Daoy (cell line): ENCODE measurements around the gene GPM6B. TPM values are rescaled to one million over a fixed set of nuclear protein-coding genes. Genes with fewer than 3 reads are reported as not detected.

Source experiments
- DNase-seq: peaks from one replicate; pipeline ENCODE4 v3.0.0-alpha.2; 2015; ENCODE audit warnings: low read depth
- total RNA-seq: library from RNA; depleted of rRNA; stranded (reverse); fragments of >200 nt; shearing (Covaris generic); gene quantifications from 2 replicates; pipeline ENCODE4 v1.2.3, GENCODE V29; 2014

The GPM6B gene
- total RNA-seq, 1 experiment from 2014 or later = 0.51 TPM

DNA sequence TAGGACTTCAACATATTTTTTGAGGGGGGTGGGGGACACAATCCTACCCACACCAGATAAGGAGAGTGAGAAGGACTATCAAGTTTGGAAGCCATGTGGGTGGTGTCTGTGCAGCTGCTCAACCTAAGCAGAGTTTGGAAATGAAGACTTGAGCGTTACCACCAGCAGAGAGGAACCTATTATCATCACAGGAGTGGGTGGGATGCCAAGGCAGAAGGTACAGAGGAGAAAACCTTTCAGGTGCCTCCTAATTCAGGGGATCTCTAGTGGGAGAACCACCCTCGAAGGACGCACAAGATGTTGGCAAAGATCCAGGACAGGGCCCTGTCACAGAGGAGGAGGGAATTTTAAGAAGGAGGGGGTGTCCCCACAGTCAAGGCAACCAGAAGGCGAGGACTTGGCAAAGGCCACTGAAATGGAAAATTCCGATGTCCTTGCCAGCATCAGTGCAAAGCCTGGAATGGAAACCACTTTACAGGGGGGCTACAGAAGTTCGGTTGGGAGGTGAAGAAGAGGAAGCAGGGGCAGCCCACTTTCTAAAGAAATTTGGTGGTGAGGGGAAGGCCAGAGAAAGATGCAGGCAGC, 8.4 kb upstream of the GPM6B start:
- no peak for DNase-seq

DNA sequence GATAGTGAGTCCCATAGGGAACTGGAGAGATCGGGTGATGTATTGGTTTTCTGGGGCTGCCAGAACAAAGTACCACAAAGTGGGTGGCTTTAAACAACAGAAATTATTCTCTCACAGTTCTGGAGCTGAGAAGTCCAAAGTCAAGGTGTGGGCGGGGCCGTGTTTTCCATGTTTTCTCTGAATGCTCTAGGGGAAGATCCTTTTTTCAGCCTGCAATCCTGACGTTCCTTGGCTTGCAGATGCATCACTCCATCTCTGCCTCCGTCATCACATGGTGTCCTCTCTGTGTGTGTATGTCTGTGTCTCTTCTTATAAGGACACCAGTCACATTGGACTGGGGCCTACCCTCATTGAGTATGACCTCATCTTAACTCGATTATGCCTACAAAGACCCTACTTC, 7.9 kb upstream of the GPM6B start:
- no peak for DNase-seq

DNA sequence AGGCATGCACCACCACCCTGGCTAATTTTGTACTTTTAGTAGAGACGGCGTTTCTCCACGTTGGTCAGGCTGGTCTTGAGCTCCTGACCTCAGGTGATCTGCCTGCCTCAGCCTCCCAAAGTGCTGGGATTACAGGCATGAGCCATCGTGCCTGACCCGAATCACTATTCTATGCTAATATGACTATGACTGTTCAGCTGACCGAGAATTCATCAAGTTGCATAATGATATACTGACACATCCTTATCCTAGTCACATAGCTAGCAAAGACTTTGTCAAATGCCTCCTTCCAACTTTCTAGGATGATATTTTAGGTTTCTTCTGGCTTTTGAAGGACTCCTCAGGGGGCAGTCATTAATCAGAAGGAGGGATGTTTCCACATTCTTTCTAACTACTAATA, 4.8 kb upstream of the GPM6B start:
- DNase-seq = no peak

DNA sequence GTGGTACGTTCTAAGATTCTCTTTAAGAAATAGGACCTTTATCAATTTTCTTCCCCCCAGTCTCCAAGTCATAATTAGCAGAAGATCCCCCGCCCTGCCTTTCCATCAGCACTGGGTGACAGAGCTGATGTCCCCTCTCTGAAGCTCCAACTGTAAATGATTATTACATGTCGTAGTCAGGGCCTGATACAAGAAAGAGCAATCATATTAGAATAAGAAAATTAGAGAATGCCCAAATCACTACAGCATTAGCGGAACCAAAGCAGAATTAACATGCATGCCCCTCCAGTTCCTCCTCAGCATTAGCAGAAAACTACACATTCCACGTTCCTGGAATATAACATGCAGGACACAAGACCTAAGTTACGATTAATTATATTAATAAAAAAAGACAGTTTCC, 717 bp downstream of the GPM6B start:
- DNase-seq = no peak

DNA sequence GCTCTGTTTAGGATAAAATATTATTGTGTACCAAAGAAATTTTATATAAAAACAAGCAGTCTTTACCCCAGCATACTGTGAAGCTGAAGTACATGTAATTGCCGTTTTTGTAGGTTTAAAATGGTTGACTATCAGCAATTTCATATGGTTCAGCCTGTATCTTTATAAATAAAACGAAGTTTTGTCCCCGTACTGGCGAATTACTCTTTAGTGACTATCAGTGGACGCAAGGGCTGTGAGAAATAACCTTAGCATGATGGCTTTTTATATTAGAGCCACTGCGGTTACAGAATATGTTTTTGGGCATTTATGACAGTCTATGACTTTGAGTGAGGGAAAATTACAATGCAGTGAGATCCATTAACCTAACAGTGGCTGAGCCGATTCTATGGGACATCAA, 1.2 kb downstream of the GPM6B start:
- DNase-seq = no peak

GRCh38 chrX:13808865-13809264, 8.0 kb downstream of the GPM6B start:
- no peak for DNase-seq

DNA sequence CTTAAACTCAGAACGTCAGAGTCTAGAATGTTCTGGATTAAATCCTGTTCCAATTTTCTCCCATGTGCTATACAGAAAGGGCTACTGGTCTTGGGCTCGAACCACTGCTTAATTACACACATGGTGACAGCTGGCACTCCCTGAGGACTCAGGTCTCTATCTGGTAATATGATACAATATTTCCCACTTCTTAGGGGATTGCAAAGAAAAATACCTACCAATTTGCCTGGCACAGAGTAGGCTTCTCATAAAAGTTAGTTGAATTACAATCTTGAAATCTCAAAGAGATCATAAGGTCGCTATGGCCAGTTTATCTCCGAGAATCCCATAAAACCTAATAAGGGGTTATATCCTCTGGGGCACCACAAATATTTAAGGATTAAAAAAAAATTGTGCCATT, 8.6 kb downstream of the GPM6B start:
- no peak for DNase-seq

DNA sequence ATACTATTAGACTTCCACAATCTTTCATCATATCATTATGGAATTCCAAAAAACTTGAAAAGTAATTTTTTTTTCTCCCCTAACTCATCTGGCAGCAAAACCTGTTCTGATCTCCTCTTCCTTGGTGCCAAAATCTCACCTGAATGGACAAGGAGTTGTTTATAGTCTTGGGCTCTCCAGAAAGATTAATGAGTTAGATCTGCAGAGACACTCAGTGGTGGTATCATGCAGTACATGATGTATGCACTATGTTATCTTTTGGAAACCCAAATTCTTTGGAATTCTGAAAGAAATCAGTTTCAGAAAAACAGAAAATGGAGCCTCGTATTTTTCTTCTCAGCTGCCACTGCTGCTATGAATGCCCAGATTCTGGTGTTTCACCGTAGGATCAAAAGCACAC, 11.7 kb downstream of the GPM6B start:
- no peak for DNase-seq

DNA sequence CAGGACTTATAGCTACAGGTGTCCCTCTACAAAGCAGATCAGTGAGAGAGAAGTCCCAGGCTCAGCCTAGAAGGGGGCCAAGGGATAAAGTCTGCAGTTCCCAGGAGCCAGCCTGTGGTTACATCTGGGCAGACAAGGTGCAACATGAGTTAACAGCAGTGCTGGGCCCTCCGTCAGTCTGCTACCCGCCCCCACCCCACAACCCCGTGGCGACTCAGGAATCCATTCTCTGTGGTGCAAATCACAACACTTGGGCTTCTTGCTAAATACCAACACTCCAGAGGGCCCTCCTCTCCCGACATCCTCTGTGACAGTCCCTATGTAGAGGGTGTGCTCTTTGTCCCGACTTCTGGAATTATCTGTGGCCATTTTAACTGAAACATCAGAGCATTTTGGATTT, 13.8 kb downstream of the GPM6B start:
- no peak for DNase-seq

- DNase-seq = no peak
These were observed 18.7 kb downstream of the GPM6B start for GRCh38 chrX:13798184-13798583.

DNA sequence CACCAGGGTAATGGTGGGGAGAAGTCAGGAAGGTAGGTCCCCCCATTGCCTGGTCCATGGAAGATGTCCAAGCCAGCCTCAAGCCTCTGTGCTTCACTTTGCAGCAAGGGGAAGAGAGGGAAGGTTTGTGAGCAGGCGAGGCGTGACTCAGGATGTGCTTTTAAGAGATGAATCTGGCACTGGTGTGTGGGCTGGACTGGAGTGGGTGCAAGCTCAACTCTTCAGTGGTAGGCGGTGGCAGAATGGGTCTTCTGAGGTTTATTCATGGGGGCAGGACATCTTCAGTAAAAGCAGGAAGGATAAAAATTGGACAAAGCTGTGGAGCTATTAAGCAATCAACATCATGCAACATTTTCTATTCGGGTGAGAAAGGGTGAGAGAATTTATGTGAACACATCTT, 19.4 kb downstream of the GPM6B start:
- DNase-seq = no peak

DNA sequence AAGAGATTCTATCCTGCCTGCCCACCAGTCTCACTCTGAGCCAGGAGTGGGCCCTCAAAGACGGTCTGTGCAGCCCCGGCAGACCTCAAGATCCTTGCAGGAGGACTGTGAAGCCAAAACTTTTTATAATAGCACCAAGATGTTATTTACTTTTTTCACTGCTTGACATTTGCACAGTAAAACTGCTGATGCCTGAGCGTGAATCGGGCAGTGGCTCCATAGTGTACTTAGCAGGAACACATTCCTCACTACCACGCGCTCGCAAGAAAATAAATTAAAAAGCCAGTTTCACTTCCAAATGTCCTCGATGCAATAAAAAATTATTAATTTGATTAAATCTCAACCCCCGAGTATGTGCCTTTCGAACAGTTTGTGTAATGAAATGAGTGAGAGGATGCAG, 22.5 kb downstream of the GPM6B start:
- no peak for DNase-seq

DNA sequence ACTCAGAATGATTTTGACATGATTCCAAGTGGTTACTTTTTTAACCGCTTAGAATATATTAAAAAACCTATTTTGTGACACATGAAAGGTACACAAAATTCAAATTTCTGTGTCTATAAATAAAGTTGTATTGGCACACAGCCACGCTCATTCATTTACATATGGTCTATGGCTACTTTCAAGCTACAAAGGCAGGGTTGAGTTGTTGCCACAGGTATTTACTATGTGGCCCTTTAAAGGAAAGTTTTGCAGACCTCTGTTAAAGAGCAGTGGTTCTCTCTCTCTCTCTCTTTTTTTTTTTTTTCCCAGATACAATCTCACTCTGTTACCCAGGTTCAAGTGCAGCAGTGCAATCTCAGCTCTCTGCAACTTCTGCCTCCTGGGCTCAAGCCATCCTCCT, 23.0 kb downstream of the GPM6B start:
- no peak for DNase-seq

DNA sequence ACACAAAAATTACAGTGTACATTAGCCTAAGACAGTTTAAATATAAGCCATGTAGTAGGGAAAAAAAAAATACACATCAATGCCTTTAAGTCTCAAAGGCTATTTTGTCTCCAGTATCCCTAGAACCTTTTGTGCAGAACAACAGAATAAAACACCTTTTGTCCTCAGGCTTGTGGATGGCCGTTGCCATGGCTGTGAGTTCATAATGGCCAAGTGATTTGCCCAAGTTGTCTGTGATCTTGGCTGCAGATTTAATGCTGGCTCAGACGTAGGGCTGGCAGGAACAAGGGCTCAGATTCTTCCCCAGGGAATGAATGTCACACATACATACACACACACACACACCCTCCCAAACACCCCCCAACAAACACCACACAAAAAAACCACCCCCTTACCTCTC, 25.3 kb downstream of the GPM6B start:
- no peak for DNase-seq

- DNase-seq = no peak
These were observed 25.7 kb downstream of the GPM6B start for GRCh38 chrX:13791145-13791544.

DNA sequence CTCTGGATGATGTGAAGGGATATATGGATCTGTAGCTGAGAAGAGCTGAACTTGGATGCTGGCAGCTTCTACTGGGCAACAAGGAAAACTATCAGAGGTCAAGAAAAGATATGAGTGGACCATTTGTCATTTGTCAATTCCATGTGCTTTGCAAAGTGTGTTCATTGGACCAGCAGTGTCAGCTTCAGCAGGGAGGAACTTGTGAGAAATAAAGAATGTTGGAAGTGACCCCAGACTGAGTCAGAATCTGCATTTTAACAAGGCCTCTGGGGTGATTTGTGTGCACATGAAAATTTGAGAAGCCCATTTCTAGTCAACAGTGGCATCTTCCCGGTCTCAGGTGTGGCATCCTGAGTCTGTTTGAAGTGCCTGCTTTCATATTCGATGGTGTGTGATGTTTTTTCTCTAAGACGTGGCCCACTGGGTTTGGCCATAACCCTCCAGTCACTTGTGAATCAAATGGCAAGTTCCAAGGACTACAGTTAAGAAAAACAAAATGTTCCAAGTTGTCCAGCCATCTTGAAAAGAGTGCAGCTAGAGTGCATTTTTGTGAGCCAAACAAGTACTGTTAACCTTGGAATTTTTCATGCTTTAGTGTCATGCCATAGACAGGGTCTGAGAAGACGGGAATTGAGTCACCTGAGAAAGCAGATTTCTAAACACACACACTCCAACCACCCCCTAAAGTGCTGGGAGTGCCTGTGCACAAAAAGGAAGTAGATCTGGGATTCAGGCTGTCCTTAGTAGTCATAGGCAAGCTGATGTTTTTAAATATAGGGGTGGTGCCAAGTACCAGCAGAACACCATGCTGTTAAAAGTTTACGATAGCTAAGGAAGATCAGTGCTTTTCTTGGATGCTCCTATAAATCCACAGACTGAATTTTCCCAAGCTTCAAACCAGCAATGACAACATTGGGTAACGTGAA, 26.4 kb downstream of the GPM6B start:
- no peak for DNase-seq

GRCh38 chrX:13786048-13786447, 30.8 kb downstream of the GPM6B start:
- no peak for DNase-seq

- no peak for DNase-seq
These were observed 35.9 kb downstream of the GPM6B start for GRCh38 chrX:13780868-13781427.

DNA sequence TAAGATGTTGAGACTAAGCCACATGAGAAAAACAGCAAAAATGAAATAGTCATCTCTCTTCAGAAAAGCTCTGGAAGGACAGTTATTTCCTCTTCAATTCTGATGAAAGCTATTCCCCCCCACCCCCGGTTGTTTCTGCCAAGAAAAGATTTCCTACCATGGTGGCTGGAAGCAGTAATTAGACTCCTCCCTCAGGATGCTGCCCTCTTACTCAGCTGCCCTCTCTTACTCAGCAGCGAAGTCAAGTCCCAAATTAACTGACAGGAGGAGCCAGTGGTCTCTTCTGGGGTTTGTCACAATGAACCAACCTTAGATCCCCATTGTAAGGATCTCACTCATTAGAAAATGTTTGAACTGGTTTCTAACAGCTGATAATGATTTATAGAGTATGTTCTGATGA, 38.0 kb downstream of the GPM6B start:
- DNase-seq = peak; percentile 44

DNA sequence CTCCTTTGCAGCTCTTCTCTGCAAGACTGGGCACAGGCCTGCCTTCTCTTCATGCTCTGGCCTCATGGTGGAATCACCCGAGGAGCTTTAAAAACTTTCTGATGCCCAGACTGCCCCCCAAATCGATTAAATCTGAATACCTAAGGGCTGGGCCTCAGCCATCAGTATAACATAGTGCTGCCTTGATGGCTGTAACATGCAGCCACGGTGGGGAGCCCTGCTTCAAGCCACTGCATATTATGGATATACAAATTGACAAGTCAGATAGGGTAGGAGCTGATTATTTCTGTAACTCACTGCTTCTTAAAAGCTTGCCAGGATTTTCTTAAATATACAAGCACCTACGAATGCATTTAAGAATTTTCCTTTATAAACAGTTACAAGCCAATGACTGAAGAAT, 40.5 kb downstream of the GPM6B start:
- no peak for DNase-seq

- no peak for DNase-seq
These were observed 41.1 kb downstream of the GPM6B start for GRCh38 chrX:13775837-13776236.

DNA sequence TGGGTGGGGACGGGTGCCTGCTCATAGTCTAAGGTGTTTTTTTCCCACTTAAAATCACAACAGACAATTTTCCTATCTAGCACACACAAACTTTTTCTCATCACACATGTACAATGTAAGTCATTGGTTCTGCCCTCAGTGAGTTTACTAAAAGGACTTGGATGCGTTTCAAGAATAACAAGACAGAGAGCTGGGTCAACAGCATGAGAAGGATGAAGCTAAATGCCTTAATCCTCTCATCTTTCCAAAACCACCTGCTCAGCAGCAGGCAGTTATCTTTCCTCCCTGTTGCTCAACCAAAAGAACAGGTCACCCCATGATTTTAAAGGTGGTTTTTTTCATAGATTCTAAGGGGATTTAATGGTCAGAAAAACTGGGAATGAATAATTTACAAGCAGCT, 42.2 kb downstream of the GPM6B start:
- no peak for DNase-seq

DNA sequence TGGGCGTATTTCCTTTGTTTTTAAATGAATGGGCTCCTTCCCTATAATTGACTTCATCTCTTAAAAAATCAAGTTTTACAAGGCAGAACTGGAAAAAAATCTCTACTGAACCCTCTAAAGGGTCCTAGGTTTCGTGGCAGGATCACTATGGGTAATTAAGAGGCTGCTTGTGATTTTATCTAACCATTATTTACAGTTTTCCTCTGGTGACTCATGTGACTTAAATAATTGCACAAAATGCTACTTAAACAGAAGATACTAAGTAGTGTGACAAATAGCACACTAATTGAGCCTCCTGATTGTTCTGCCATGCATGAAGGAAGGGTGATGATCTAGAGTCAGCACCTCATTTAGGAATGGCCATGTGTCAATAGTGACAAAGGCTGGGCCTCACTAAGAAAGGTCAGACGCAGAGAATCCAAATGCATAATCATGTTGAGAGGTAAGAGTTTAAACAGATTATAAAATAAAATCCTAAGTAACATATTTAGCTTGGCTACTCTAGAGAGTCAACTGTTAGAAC, 46.8 kb downstream of the GPM6B start:
- no peak for DNase-seq
